Gastrocnemius medialis (tissue), 4 donors: ENCODE measurements around the gene SLC9A4.

Experiments
- CTCF ChIP-seq, 5 experiments: fragments of 450-650 bp in 3 of 5; fragments of 200-600 bp in 2 of 5; sonication (generic) in 2 of 5; IDR thresholded peaks in 4 of 5; conservative IDR thresholded peaks in 1 of 5; 1 replicate in 4 of 5; 2 replicates in 1 of 5; pipeline ENCODE4 v1.5.1; 2016 to 2019; ENCODE audit warnings: antibody characterized with exemption in 5 of 5, mild to moderate bottlenecking in 3 of 5, moderate library complexity in 3 of 5
- POLR2A ChIP-seq, 2 donors: fragments of 450-650 bp; IDR thresholded peaks; one replicate each; pipeline ENCODE4 v1.6.1; 2017; ENCODE audit warnings: antibody characterized with exemption in 2 of 2, mild to moderate bottlenecking in 2 of 2, moderate library complexity in 2 of 2

DNA sequence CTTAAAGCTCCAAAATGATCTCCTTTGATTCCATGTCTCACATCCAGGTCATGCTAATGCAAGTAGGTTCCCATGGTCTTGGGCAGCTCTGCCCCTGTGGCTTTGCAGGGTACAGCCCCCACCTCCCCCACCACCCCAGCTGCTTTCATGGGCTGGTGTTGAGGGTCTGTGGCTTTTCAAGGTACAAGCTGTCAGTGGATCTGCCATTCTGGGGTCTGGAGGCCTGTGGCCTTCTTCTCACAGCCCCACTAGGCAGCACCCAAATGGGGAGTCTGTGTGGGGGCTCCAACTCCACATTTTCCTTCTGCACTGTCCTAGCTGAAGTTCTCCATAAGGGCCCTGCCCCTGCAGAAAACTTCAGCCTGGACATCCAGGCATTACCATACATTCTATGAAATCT, 19.0 kb downstream of the SLC9A4 start:
- TF ChIP-seq CTCF (IDR thresholded peaks at IDR 0.05 in 4 of 5, conservative IDR thresholded peaks at IDR 0.05 in 1 of 5): no peak
- TF ChIP-seq POLR2A (IDR thresholded peaks at IDR 0.05): no peak
